Measurements from ENCODE around the gene HEATR5B. TPM values are rescaled to one million over a fixed set of nuclear protein-coding genes. Genes with fewer than 3 reads are reported as not detected.
A peak's percentile ranks its signal among the peaks of the same experiment; 100 is the strongest.

HEATR5B gene
- total and polyA plus RNA-seq, 10 of the 15 experiments (the other 5 are each of a cell fraction or from before 2014, with no cell fraction given), result 4.1 to 34.7 (median 17.7) TPM

DNA sequence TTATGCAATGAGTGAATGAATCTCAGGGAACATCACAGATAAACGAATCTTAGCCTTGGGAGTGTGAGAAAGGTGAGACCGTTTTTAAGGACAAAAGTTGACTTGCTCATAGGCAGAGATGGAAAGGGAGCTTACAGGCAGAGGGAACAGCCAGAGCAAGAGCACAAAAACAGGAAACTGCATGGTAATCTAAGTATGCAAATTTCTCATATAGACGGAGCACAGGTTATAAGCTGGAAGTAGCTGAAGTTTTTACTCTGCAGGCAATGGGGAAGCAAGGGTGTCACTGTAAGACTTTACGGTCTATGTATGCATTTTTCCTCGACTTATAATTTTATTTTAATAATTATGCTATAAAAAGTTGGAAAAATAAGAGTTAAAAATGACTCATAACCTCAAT is 73.0 kb downstream of the HEATR5B start:
- ChIA-PET SMC1A (ENCODE audit: uncharacterized antibody, unreplicated experiment) (interaction anchor here (0.7 kb wide), 1 partner anchor 9 kb away, joined by 3 read pairs; no protein-coding TSS in a partner anchor), RAD21 (ENCODE audit: unreplicated experiment) (no interaction called here), CTCF (no interaction called here), POLR2A (no interaction called here)
- Histone ChIP-seq H3K27ac (ENCODE audit: control insufficient read depth, insufficient read depth) (no peak overlapping the region), H2AFZ (ENCODE audit: control insufficient read depth, low read depth, low read length) (no peak overlapping the region), H4K20me1 (ENCODE audit: control insufficient read depth, insufficient read depth) (no peaks in the 10 kb centered on the region), H3K79me2 (ENCODE audit: control insufficient read depth, insufficient read depth, low read length) (no peaks in the 10 kb centered on the region), H3K36me3 (ENCODE audit: control insufficient read depth in 2 of 2, insufficient read depth in 2 of 2, low read length in 1 of 2) (peaks cover 2 to 11% of the 10 kb centered on the region in 2 experiments; a peak in 3 of 4 replicates), H3K9me3 (replicated peaks; ENCODE audit: control insufficient read depth, insufficient read depth, low read length) (no peaks in the 10 kb centered on the region), H3K4me1 (ENCODE audit: control insufficient read depth, insufficient read depth, low read length) (peaks cover 32% of the 10 kb centered on the region), H3K27me3 (replicated peaks in 1 of 2; ENCODE audit: control insufficient read depth in 2 of 2, insufficient read depth in 2 of 2, low read length in 1 of 2) (no peaks in the 10 kb centered on the region), H3K4me2 (ENCODE audit: control insufficient read depth, insufficient read depth) (peak overlapping the region; percentile 63; the same call in 1 of the 2 replicates), H3K4me3 (no peak overlapping the region), H3K9ac (ENCODE audit: control insufficient read depth, insufficient read depth, low read length) (no peak overlapping the region)
- DNase-seq (ENCODE audit: low read depth, low spot score), result peak; percentile 5
- no peak for ATAC-seq
- WGBS (ENCODE audit: insufficient coverage, insufficient replicate concordance, low lambda C conversion rate, missing lambda C conversion rate), result 37% methylated on average over 5 of the region's 5 CpGs
- peak; percentile 69 for FAIRE-seq
- in situ Hi-C loops (cut with MboI), result no loop called here
- no peak for TF ChIP-seq SMAD1 (IDR thresholded peaks at IDR 0.05; ENCODE audit: low read depth, partially characterized antibody)
- TF ChIP-seq SMARCA5 (IDR thresholded peaks at IDR 0.05), result no peak
- no peak for TF ChIP-seq PBX3 (IDR thresholded peaks at IDR 0.05; ENCODE audit: insufficient replicate concordance, low read depth, low read length)
- TF ChIP-seq, protein P1, sequence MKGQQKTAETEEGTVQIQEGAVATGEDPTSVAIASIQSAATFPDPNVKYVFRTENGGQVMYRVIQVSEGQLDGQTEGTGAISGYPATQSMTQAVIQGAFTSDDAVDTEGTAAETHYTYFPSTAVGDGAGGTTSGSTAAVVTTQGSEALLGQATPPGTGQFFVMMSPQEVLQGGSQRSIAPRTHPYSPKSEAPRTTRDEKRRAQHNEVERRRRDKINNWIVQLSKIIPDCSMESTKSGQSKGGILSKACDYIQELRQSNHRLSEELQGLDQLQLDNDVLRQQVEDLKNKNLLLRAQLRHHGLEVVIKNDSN (IDR thresholded peaks at IDR 0.05; ENCODE audit: borderline replicate concordance, extremely low read length, insufficient read depth, low read depth, low read length), result no peak
- TF ChIP-seq NR2F1 (conservative IDR thresholded peaks at IDR 0.05), result no peak
- TF ChIP-seq POU2F2 (IDR thresholded peaks at IDR 0.05; ENCODE audit: borderline replicate concordance, low read depth, low read length), result 0 out of 3 replicates have a peak, but pooled peaks have one; percentile 23
- TF ChIP-seq TCF3 (IDR thresholded peaks at IDR 0.05; ENCODE audit: borderline replicate concordance, insufficient read depth, low read depth, low read length), result no peak
- no TSS peak for BruUV-seq (replicated peaks)
- intact Hi-C loops (cut with micrococcal nuclease; ENCODE audit: unreplicated experiment), result no loop called here

Data from GM12878 (cell line).